ENCODE data around the gene MRPL36. TPM values are rescaled to one million over a fixed set of nuclear protein-coding genes. Genes with fewer than 3 reads are reported as not detected.

Gene MRPL36
- total and polyA plus RNA-seq, 2 experiments from 2014 or later: 73.9 to 195 TPM

DNA sequence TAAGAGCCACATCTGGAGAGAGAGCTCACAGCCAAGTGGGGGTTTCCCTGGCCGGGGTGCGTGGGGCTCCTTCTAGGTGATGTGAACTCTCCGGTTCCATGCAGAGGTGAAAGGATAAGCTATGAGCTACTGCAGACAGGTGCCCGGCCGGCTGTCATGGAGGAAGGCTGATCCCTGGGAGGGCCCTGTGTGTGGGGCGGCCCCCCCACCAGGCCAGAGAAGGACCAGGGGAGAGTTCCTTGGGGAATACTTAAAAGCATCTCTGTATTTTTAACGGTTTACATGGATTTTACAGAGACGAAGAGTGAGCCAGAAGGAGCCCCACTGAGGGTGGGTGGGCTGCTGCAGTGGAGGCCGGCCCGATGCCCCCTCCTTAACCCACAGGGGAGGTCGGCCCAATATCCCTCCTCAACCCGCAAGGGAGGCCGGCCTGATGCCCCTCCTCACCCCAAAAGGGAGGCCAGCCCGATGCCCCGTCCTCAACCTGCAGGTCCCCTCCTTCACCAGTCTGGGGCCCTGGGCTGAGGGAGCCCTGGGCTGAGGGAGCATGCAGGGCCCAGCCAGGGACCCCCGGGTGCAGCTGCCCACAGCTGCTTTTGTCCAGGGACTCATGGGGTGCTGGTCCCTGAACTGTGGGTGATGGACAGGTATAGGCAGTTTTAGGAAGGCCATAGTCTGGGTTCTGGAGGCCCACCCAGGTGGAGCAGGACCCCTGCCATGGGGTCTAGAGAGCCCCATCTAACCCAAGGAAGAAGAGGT is 31.9 kb downstream of the MRPL36 start:
- DNase-seq (ENCODE audit: low read depth in 1 of 2, low spot score in 1 of 2): no peak
- Histone ChIP-seq H3K27ac (no peak overlapping the region), H3K36me3 (no peaks in the 10 kb centered on the region), H3K27me3 (no peaks in the 10 kb centered on the region), H3K4me3 (no peak overlapping the region), H3K9me3 (ENCODE audit: low read depth) (no peaks in the 10 kb centered on the region), H3K4me1 (ENCODE audit: low read depth) (no peaks in the 10 kb centered on the region)
- TF ChIP-seq, protein P1, sequence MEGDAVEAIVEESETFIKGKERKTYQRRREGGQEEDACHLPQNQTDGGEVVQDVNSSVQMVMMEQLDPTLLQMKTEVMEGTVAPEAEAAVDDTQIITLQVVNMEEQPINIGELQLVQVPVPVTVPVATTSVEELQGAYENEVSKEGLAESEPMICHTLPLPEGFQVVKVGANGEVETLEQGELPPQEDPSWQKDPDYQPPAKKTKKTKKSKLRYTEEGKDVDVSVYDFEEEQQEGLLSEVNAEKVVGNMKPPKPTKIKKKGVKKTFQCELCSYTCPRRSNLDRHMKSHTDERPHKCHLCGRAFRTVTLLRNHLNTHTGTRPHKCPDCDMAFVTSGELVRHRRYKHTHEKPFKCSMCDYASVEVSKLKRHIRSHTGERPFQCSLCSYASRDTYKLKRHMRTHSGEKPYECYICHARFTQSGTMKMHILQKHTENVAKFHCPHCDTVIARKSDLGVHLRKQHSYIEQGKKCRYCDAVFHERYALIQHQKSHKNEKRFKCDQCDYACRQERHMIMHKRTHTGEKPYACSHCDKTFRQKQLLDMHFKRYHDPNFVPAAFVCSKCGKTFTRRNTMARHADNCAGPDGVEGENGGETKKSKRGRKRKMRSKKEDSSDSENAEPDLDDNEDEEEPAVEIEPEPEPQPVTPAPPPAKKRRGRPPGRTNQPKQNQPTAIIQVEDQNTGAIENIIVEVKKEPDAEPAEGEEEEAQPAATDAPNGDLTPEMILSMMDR (IDR thresholded peaks at IDR 0.05; ENCODE audit: low read depth, low read length): no peak

DNA sequence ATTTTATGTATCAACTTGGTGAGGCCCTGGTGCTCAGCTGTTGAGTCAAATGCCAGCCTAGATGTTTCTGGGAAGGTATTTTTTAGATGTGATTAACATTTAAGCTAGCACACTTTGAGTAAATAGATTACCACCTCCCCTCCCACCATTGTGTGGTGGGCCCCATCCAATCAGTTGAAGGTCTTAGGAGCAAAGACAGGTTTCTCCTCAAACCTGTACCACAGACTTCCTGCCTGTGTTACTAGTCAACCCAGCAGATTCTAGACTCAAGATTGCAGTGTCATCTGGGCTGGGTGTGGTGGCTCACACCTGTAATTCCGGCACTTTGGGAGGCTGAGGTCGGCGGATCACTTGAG is 33.8 kb downstream of the MRPL36 start:
- Histone ChIP-seq H3K4me1 (ENCODE audit: low read depth) (no peaks in the 10 kb centered on the region), H3K36me3 (no peaks in the 10 kb centered on the region), H3K27me3 (no peaks in the 10 kb centered on the region), H3K27ac (no peak overlapping the region), H3K4me3 (no peak overlapping the region), H3K9me3 (ENCODE audit: low read depth) (no peaks in the 10 kb centered on the region)
- DNase-seq (ENCODE audit: low read depth in 1 of 2, low spot score in 1 of 2): no peak
- TF ChIP-seq, protein P1 (IDR thresholded peaks at IDR 0.05; ENCODE audit: low read depth, low read length): no peak

DNA sequence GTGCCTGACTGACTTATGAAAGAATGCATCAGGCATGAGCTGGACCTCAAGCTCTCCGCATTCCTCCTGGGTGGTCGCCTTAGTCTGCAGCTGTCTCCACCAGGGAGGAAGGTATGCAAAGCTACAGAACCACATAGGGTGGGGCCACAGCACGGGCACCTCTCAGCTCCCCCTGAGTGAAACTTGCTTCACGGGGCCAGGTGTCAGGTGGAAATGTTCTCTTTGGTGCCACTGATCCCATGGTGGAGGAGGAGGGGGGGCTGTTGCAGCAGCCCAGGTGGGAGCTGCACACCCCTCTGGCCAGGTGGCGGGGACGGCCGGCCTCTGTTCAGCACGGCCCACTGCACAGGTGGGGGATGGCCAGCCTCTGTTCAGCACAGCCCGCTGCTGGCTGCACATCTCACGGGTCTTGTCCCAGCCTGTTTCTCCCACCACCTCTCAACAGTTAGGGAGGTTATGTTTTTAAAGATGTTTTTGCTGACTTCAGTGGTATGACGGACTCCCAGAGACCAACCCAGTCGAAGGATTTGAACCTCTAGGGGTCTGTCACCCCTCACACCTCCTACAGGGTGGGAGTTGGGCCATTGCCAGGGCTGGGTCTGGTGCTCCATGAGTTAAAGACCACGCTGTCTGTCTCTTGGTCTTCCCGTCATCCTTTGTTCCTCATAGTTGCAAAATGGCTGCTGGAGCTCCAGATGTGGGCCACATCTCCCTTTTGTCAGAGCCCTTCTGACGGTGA is 34.3 kb downstream of the MRPL36 start:
- Histone ChIP-seq H3K36me3 (no peaks in the 10 kb centered on the region), H3K9me3 (ENCODE audit: low read depth) (no peaks in the 10 kb centered on the region), H3K27ac (no peak overlapping the region), H3K27me3 (no peaks in the 10 kb centered on the region), H3K4me3 (no peak overlapping the region), H3K4me1 (ENCODE audit: low read depth) (no peaks in the 10 kb centered on the region)
- TF ChIP-seq, protein P1 (IDR thresholded peaks at IDR 0.05; ENCODE audit: low read depth, low read length): no peak
- no peak for DNase-seq (ENCODE audit: low read depth in 1 of 2, low spot score in 1 of 2)

DNA sequence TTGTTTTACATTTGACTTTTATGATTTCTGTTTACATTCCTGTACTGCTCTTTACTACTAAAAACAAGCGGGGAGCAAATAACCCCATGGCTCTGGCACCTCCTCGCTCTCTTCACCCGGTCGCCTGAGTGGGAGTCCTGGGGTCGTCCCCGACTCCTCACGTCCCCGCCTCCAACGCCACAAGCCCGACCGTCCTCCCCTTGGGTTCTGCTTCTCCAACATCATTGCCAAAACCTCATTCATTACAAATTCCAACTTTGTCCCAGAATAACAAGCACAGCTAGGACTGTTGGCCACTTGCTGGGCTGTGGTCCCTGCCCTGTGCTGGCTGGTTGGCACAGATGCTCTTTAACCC is 35.1 kb downstream of the MRPL36 start:
- Histone ChIP-seq H3K4me3 (no peak overlapping the region), H3K27ac (no peak overlapping the region), H3K27me3 (no peaks in the 10 kb centered on the region), H3K36me3 (no peaks in the 10 kb centered on the region), H3K4me1 (ENCODE audit: low read depth) (no peaks in the 10 kb centered on the region), H3K9me3 (ENCODE audit: low read depth) (no peaks in the 10 kb centered on the region)
- no peak for DNase-seq (ENCODE audit: low read depth in 1 of 2, low spot score in 1 of 2)
- TF ChIP-seq, protein P1 (IDR thresholded peaks at IDR 0.05; ENCODE audit: low read depth, low read length): no peak

DNA sequence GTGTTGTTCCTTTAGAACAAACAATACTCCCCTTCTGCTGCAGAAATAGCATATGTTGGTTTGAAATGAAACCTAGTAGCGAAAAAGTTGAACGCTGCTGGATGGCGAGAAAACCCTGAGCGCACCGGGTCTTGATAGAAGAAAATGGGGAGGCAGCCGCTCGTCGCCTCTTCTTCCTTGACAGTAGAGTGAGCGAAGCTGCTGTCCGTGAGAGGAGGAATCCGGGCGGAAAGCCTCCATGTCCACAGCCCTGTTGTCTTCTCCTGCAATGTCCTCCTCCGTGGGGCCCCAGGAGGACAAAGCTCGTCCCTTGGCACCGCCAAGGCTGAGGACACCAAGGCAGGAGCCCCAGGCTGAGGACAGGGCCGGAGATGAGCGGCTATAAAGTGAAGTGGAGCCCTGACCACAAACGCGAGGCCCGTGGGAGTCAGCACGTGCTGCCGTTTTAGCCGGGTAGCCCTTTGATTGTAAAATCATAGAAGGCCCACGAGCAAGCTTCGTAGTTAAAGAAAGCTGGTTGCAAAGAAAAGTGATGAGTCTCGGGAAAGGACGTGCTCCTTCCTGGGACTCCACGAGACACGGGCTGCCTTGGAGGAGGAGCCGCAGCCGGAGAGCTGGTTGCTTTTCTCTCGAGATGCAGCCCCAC is 35.6 kb downstream of the MRPL36 start:
- H3K9me3 ChIP-seq (ENCODE audit: low read depth): no peaks in the 10 kb centered on the region
- no peak for DNase-seq (ENCODE audit: low read depth in 1 of 2, low spot score in 1 of 2)
- H3K27me3 ChIP-seq: no peaks in the 10 kb centered on the region
- no peaks in the 10 kb centered on the region for H3K36me3 ChIP-seq
- no peaks in the 10 kb centered on the region for H3K4me1 ChIP-seq (ENCODE audit: low read depth)
- TF ChIP-seq, protein P1 (IDR thresholded peaks at IDR 0.05; ENCODE audit: low read depth, low read length): no peak
- no peak overlapping the region for H3K27ac ChIP-seq
- H3K4me3 ChIP-seq: no peak overlapping the region

Data from cardiac muscle cell (in vitro differentiated cells and primary cell).